Globus pallidus (tissue), 1 donor: ENCODE data around the gene FCMR.

Experiments used
- DNase-seq: peaks from one replicate; pipeline ENCODE4 v3.0.0-alpha.2; 2015; ENCODE audit warnings: low spot score

FCMR gene

DNA sequence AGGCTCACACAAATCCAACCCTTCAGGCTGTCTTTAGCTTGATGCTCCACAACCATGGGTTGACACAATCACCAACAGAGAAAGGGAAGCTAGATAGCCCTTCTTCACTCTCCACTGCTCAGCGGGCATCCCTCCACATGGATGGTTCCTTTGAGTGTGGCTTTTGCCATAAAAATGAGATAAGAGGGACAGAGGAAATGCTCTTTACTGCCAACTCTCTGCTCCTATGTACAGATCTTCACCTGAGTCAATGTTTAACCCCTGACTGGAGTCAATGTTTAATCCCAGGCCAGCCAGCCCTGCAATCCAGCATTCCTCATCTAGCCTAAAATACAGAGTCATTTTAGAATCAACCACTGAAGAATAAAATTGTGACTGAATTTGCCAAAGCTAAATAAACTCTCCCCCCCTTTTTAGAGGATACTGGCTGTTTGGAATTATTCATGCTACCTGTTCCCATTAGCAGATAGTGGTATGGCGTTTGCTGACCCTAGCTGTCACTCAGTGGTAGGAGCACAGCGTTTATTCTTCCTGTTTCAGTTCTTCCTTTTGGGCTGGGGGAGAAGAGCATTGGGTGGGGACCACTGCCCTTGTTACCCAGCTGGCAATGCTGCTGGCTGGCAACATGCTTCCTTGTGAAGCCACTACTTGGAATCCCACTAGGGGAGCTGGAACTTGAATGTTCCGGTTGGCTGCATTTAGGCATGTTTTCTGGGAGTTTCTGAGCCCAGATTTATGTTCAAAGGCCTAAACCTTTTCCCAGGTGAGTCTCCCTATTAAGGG, 29.8 kb upstream of the FCMR start:
- DNase-seq = no peak

DNA sequence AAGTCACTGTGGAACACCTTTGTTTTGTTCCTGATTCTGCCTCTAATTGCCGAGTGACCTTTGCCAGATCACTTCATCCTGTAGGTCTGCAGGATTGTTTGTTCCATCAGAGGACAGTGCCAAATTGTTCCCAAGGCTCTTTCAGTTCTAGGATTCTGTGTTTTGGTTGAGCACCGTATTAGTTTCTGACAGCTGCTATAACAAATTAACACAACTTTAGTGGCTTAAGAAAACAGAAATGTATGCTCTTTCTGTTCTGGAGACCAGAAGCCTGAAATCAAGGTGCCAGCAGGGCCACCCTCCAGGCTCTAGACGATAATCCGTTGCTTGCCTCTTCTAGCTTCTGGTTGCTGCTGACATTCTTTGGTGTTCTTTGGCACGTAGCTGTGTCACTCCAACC, 27.9 kb upstream of the FCMR start:
- DNase-seq = no peak

DNA sequence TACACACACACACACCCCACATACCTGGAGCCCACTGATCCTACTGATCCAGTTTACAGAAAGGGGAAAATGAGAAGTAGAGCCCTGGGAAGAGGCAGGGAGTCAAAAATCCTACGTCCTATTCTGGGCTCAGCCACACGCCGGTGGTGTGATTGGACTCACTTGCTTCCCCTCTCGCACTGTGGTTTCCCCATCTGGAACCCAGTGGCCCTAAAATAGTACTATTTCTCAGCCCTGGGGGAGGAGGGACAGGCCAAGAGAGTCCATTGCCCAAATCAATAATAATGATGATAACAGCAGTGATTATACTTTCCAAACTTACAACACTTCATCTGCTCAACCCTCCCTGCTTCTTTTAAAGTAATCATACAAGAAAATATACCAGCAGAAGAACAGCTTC, 27.5 kb upstream of the FCMR start:
- no peak for DNase-seq

DNA sequence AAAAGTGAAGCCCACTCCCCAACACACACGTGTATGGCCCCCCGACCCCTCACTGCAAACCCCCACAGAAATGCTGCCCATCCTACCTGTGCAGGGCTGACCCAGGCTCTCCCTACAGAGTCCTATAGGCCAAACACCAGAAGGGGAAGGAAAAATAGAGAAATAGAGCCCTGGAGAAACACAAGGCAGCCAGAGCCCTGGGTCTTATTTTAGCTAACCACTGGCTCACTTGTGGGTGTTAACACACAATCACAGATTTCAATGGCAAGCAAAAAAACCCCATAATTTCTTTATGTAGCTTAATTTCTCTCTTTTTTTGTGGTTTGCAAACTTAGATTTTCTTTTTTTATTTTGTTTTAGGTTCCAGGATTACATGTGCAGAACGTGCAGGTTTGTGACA, 25.5 kb upstream of the FCMR start:
- DNase-seq = no peak

DNA sequence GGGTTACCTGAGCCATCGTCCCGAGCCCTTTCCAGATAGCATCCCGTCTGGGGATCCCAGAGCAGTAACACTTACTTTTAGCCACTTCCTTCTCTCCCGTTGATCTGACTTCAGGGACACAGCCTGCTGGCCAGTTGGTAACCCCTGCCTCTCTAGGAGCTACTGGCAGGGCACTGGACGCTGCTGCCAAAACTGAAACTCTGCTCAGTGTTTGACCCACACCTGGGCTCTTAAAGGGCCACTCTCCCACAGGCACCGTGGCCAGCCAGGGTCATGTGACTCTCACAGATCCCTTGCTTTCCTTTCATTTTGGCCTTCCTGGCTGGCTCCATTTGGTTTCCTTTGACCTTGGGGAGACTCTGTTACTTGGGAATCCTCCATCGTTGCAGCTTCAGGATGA, 24.5 kb upstream of the FCMR start, which contains the start of gene PIGR:
Gene PIGR, minus strand, starts transcription at position 206 of the 400 bp plus-strand sequence. CDS start 5,935 bp downstream, outside the sequence.
- no peak for DNase-seq

DNA sequence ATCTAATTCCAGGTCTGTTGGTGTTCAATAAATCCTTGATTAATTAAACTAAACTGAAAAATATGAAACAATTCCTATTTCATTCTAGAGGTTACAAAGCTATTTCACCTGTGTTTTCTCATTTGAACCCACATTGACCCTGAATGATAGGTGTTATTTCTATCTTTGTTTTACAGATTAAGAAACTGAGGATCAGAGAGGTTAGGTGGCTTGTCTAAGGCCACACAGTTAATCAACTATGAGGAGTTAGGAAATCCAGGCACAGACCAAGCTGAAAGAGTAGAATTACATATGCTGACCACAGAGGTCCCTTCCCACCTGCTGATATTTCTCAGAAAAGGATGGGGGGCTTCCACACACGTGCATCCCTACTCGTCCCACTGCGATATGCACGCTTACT, 24.0 kb upstream of the FCMR start:
- no peak for DNase-seq

DNA sequence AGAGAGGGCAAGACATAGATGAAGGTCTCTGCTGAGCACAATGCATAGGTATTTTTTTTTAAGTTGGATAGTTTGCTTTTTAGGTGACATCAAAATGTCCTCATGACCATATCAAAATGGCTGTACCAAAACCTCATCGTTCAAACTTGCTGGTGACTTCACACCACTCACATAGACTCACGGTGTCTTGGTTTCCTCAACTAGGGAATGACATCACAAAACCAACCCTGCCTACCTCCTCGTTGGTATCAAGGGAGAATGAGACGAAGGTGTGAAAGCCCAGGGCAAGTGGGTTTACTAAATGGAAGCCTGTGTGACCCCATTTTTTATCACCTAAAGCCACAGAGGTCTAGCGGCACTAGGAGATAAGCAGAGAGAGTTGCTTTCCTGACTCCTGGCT, 23.0 kb upstream of the FCMR start:
- DNase-seq = no peak

DNA sequence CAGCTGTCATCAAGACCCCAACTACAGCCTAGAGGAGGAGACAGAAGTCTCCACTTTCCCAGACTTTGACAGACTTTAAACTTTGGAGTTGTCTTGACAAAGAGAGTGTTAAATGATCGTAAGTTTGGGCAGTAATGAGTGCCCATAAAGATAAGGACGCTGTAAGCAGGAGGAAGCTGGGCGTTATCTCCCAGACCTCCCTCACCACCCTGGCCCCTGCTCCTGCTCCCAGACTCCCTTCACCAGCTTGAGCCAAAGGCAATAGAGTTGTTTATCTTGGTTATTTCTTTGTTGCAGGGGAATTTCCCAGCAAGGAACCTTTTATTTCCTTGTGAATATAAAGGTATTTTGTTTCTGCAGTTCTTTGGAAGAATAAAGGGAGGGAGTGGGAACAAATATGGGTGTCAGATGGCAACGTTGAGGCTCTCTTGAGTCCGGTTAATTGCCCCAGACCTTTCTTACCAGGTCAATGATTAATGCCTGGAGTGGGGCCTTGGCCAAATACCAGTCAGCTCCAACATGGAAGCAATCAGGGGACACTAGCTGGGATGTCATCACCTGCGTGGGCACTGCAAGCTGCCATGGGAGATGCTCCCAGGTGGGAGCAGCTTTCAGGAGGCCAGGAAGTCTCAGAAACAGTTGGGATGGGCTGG, 20.2 kb upstream of the FCMR start:
- DNase-seq = no peak

DNA sequence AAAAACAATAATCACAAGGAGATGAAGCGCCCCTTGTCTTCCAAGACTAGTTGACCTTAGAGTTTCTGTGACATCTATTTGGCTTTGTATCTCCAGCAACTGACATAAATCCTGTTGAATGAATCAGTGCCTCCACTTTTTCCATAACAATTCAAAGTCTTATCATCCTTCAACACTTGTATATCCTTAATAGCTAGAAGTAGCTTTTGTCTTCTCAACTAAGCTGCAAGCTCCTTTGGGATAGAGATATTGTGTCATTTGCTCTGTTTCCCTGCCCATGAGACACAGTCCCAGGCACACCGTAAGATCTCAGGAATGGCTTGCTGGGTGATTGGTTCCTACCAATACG, 18.8 kb upstream of the FCMR start:
- DNase-seq = no peak

DNA sequence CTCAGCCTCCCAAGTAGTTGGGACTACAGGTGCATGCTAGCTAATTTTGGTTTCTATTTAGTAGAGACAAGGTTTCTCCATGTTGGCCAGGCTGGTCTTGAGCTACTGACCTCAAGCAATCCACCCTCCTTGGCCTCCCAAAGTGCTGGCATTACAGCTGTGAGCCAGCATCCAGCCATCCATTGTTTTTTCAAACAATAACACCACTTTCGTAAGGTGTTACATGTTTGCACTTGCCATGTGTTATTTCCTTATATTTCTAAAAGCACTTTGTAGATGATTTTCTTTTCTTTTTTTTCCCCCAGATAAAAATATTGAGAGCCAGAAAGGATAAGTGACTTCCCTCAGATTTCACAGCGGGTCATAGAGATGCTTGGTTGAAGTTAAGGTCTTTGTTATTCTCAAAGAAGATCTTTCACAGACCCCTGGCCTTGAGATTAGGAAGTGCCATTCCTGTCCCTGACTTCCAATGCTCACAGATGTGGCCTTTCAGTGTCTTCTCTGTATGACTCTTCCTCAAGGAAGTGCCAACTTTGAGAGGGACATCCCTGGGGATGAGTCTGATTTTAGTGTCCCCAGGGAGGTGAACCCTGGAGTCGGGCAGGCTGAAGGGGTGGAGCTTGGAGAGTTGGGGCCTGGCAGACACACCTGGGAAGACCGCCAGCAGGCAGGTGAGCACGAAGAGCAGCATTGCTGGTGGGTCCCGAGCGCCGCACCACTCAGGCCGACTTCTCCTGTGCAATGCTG, 18.3 kb upstream of the FCMR start:
- no peak for DNase-seq

DNA sequence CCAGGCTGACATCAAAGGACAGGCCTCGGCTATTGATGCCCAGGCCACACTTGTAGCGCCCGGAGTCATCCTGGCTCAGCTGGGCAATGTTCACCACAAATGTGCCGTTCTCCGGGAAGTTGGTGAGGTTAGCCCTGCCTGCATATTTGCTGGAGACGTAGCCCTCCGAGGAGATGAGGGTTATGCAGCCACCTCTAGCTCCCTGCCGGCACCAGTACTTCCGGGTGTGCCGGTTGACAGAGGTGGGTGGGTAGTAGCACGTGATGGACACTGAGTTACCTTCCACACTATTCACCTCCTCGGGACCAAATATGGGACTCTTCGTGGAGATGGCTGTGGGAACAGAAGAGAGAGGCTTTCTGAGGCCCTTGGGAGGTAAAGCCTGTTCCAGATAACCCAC, 17.4 kb upstream of the FCMR start:
- DNase-seq = no peak

DNA sequence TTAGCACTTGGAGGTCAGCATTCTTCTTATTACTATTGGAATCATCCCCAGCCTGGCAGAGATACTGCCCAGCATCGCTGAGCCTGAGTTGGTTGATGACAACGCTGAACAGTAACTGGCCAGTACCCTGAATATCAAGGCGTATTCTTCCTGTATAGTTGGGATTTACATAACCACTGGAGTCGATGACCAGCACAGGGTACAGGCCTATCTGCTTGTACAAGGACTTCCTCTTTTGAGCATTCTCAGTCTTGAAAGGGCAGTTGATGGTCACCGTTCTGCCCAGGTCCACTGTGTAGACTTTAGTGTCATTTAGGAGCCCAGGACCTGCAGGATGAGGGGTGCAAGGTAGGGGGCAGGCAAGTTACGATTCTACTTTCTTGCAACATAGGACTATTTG, 15.7 kb upstream of the FCMR start:
- DNase-seq = no peak

DNA sequence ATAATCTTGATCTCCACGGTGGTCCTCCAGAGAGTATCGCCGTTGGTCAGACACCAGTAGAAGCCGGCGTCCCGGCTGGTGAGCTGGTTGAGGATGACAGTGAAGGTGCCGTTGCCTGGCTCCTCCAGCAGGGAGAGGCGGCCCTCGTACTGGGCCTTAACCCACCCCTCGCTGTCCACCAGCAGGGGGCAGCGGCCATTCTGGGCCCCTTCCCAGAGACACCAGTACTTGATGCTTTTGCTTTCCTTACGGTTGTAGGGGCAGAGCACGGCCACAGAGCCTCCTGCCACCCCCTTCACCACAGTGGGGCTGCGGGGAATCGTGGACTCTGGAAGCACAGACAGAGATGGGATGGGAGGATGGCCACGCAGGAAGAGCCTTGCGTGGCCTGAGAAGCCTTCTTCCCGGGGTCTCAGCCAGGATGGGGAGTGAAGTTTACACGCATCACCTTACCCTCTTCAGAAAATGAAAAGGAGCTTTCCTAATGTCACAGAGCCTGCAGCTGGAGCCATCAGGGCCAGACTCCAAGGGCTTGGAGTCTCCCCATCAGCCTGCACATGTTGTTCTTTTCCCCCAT, 13.8 kb upstream of the FCMR start:
- no peak for DNase-seq

DNA sequence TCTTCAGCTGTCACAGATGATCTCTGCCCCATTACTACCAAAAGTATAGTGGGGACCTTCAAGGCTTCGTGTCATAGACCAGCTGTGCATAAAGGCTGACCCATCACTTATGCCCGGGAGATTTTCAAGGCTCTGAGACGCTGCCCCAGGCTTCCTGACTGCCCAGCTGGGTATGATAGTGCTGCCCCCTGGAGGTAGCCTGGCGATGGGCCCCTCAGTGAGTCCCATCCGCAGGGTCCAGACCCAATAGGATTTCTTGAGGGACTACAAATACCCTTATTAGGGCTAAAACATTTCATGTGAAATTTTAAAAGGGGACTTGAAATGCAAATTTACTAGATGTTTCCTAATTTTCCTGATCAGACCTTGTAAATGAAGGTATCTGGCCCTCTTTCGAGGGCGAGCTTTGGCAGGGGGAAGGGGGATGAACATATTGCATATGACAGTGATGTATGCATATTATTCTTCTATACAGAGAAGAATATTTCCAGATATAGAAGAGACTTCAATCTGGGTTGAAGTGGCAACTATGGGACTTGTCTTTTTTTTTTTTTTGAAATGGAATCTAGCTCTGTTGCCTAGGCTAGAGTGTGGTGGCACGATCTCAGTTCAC, 11.7 kb upstream of the FCMR start:
- no peak for DNase-seq

DNA sequence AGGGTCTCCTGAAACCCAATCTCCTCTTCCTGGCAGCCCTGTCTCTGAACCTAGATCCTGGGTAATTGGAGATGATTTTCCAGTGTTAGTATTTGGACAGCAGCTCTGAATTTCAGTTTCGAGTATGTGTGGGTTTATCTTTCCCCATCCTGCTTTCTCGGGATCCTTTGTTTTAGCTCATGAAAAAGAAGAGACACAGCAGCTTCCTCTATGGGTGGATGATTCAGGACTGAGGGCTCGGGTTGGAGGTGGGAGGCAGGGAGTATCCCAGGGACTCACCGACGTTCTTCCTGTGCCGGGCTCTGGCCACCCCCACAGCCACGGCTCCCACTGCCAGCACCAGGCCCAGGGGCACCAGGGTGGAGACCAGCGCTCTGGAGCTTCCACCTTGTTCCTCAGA, 10.4 kb upstream of the FCMR start:
- DNase-seq = no peak

DNA sequence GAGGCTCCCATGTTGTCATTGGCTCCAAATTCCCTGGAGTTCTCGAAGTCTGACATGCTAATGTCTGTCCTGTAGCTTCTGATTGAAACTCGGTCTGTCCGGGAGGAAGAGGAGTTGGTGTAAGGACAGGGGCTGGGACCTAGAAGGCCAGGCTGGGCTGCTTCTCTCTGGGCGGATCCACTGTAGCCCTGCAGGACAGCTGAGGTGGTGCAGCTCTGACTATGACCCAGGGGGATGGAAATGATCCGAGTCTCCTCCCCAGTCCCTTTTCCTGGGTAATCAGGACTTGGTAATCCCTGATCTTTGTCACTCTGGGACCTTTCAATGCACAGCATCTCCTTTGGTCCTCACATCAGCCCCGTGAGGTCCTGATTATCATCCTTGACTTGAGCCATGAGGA, 10.0 kb upstream of the FCMR start:
- no peak for DNase-seq

DNA sequence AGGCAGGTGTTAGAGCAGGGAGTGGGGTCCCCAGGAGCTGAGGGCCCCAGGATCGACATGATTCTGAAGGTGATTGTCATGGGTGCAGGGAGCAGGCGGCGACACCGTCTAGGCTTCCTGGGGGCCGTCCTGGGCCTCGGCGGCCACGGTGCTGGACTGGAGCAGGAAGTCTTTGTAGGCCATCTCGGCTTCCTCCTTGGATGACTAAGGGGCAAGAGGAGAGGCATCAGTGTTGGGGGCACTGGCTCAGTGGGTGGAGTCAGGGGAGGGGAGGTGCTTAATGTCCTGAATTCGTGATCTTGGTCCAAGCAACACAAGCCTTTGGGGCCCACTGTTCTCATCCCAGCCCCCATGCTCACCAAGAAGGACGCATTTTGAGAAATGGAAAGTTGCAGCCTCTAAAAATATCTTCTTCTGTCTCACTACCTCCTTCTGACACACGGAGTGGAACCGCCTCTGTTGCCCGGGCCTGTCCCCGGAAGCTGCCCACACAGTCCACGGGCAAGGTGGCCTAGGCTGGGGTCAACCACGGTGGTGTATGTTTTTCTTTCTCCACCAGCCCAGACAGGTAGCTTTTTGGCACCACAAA, 8.6 kb upstream of the FCMR start:
- peak; percentile 40 for DNase-seq

DNA sequence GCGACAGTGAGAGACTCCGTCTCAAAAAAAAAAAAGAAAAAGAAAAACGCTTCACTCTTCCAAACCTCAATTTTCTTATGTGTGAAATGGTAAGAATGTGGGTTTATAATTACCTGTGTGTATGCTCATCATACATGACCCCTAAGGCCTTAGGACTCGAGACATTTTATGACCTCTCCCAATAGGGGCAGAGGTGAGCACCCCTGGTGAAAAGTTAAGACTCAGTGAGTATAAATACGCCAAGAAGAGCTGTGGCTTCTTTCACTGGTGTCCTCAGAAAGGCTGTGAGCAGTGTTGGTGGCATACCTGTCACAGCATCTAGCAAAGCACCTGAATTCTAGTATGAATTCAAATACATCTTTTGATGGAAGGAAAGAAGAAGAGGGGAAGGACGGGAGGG, 7.8 kb upstream of the FCMR start:
- no peak for DNase-seq

DNA sequence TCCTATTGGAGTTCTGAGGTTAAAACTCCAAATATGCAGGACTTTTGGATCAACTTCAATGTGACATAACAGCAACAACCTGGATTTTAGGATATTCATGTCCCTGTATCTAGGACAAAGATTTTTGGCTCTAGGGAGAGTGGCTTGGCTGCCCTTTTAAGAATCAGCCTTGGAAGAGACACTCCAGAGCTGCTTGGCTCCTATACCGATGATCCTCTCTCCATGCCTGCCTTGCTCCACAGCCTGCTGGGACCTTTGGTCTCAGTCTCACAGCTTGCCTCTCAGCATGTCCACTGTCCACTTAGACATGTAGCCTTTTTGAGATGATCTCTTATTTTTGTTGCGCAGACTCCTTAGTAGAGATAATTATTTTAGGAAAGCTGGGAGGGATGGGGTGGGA, 4.5 kb upstream of the FCMR start:
- DNase-seq = no peak

DNA sequence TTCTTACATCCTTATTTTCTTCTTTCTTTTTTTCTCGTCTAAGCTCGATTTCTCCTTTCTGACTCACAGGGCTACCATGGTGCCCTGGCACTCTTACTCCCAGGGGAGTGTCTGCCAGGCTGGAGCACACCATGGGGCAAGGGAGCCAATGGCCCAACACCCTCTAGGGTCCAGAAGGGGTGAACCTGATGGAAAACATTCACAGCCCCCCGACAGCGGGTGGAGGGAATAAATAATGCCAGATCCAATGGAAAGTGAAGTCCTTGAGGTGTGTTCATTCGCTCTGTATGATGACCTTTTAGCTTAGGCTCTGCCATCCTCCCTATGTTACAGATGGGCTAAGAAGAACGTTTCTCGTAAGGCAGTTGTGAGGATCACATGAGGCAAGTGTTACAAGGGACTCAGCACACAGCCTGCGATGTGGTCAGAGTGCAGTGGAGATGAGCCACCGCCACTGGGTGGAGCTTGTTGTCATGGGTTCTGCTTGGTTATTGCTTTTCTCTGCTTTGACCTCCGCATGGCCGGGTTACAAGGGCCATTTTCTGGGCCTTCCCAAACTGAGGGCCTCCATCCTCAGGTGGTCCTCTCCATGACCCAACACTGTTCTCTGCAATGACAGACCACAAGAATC, 3.5 kb upstream of the FCMR start:
- no peak for DNase-seq

DNA sequence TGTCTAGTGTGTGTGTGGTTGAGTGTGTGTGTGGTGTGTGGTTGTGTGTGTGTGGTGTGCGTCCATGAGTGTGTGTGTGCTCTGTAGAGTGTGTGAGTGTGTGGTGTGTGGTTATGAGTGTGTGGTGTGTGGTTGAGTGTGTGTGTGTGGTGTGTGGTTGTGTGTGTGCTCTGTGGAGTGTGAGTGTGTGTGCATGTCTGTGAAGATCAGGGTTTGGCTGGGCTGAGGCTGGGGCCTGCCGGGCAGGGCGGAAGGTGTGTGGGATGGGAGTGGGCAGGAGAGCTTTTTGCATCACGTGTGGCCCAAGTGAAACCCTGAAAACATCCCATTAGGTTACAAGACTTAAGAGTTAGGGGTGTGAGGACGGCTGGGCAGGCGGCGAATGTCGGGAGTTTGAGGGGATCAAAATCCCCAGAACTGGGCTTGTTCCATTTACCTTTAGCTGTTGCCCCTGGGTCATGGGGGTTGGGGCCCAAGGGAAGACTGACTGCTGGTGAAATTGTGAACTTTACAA, 2.9 kb upstream of the FCMR start:
- no peak for DNase-seq
